HG02610 (cell line): ENCODE results near the gene COL4A6.
"Not testable (repeated sequence)": the region's sequence is repeated elsewhere in the genome, so short reads cannot be mapped to it uniquely, and the experiment has no call there.

Experiments
- ATAC-seq: cut with Tn5 transposase; IDR thresholded peaks from one replicate; pipeline ENCODE4 v1.9.1; 2021; ENCODE audit warnings: mild to moderate bottlenecking, moderate library complexity; ENCODE audit not compliant: unreplicated experiment

The COL4A6 gene

GRCh38 chrX:108412783-108413182, 25.4 kb downstream of the COL4A6 start:
- no peak for ATAC-seq

GRCh38 chrX:108399418-108400165, 38.6 kb downstream of the COL4A6 start:
- ATAC-seq = no peak

GRCh38 chrX:108397627-108398391, 40.4 kb downstream of the COL4A6 start:
- ATAC-seq = no peak

GRCh38 chrX:108396986-108397385, 41.2 kb downstream of the COL4A6 start:
- ATAC-seq = no peak

- ATAC-seq = no peak
Observed at GRCh38 chrX:108396188-108396891, 41.9 kb downstream of the COL4A6 start.

GRCh38 chrX:108390976-108391717, 47.1 kb downstream of the COL4A6 start:
- not testable (repeated sequence) for ATAC-seq

GRCh38 chrX:108384783-108385182, 53.4 kb downstream of the COL4A6 start:
- no peak for ATAC-seq

- no peak for ATAC-seq
Observed at GRCh38 chrX:108380222-108380621, 58.0 kb downstream of the COL4A6 start.

GRCh38 chrX:108376821-108377220, 61.4 kb downstream of the COL4A6 start:
- ATAC-seq = not testable (repeated sequence)

GRCh38 chrX:108375591-108375990, 62.6 kb downstream of the COL4A6 start:
- ATAC-seq = not testable (repeated sequence)

GRCh38 chrX:108366644-108367406, 71.4 kb downstream of the COL4A6 start:
- no peak for ATAC-seq

GRCh38 chrX:108362026-108362425, 76.2 kb downstream of the COL4A6 start:
- no peak for ATAC-seq

- ATAC-seq = no peak
Observed at GRCh38 chrX:108361316-108361715, 76.9 kb downstream of the COL4A6 start.

- no peak for ATAC-seq
Observed at GRCh38 chrX:108359806-108360602, 78.2 kb downstream of the COL4A6 start.

- no peak for ATAC-seq
Observed at GRCh38 chrX:108353452-108353851, 84.8 kb downstream of the COL4A6 start.

GRCh38 chrX:108349210-108349609, 89.0 kb downstream of the COL4A6 start:
- ATAC-seq = no peak

- ATAC-seq = no peak
Observed at GRCh38 chrX:108348525-108348924, 89.7 kb downstream of the COL4A6 start.

GRCh38 chrX:108347800-108348199, 90.4 kb downstream of the COL4A6 start:
- ATAC-seq = no peak

- ATAC-seq = no peak
Observed at GRCh38 chrX:108344216-108344615, 94.0 kb downstream of the COL4A6 start.
